GM18951 (cell line): Measurements from ENCODE around the gene NRARP.

Source experiments
- POLR2A ChIP-seq: IDR thresholded peaks from 4 replicates; pipeline ENCODE4 v1.6.1; 2011; ENCODE audit warnings: mild to moderate bottlenecking; ENCODE audit not compliant: insufficient read length, insufficient read depth; ENCODE audit errors: extremely low read depth
- in situ Hi-C: fragments of 300-500 bp; cut with MboI; formaldehyde crosslinking; loops from one replicate; pipeline ENCODE4 v1.12.0; 2022; ENCODE audit warnings: low sequenced_read_pairs, mixed read lengths, inconsistent platforms; ENCODE audit not compliant: unreplicated experiment

NRARP gene

DNA sequence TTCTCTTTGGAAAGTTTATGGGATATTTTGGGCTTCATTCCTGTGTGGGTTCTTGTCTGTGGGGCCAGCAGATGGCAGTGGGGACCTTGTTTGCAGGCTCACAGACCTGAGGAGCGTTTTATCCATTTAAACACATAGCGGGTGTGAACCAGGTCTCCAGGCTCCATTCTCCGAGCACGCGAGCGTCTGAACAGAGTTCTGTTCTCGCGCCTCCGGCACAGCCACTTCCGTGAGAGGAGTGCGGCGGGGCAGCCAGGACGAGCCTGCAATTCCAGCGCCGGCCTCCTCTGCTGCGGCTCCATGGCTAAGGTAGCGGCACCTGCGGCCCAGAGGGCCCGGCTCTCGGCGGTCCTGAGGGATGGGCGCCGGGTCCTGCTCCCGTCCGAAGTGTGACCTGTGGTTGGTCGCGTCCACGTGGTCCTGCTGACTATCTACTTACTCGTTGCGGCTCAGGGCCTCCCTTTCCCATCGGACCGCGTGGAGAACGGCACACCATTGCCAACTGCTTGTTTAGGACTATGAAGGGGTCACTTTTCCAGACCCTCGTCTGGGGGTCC lies 7.3 kb downstream of the NRARP start:
- in situ Hi-C loops: loop anchor here (10.0 kb wide), 2 partner anchors 110 to 230 kb away; no protein-coding TSS in a partner anchor
- TF ChIP-seq POLR2A: no peak

DNA sequence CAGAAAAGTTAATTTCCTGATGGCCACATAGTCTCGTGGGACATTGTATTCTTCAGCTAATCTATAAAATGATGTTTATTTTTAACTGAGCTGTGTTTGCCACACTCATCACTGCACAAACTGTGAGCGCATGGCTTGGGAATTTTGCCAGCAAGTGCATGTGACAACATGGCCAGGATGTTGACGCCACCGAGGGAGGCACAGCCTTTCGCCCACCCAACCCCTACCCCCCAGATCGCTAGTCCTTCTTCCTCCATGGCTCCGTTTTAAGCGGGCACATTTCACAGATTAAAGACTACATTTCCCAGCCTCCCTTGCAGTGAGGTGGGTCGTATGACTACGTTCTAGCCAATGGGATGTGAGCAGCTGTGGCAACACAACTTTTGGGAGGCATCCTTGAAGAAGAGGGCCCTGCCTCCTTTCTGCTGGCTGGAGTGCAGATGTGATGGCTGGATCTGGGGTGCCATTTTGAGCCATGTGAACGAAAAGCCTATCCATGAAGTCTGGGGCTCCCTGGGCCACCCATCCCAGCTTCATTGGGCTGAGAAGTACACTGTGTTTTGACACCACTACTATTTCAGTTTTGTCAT lies 7.9 kb downstream of the NRARP start:
- no peak for TF ChIP-seq POLR2A
- in situ Hi-C loops: loop anchor here (10.0 kb wide), 2 partner anchors 111 to 231 kb away; no protein-coding TSS in a partner anchor

DNA sequence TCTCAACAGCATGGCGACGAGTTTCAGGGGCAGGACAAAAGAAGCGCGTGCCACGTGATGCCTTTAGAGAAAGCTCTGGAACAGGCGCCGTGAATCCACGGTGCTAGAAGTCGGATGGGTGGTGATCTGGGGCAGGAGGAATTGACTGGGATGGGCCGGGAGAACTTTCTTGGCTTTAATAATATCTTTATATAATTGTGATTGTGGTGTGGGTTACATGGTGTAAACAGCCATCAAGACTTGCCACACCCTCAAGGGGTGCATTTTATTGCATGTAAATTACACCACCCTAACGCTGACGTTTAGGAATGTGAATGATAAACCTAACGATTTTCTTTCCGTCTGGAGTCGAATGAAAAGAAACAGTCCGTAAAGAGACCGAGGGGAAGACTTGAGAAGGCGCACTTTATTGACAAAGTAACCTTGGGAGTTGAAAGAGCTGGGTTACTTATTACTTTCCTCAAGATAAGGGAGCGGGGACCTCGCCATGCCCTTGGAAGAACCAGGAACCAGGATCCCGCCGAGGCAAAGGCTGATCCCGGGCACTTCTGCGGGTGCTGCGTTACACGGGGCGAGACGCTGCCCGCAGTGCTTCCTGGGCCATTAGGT lies 8.5 kb downstream of the NRARP start:
- no peak for TF ChIP-seq POLR2A
- in situ Hi-C loops: loop anchor here (10.0 kb wide), 2 partner anchors 111 to 231 kb away; no protein-coding TSS in a partner anchor

DNA sequence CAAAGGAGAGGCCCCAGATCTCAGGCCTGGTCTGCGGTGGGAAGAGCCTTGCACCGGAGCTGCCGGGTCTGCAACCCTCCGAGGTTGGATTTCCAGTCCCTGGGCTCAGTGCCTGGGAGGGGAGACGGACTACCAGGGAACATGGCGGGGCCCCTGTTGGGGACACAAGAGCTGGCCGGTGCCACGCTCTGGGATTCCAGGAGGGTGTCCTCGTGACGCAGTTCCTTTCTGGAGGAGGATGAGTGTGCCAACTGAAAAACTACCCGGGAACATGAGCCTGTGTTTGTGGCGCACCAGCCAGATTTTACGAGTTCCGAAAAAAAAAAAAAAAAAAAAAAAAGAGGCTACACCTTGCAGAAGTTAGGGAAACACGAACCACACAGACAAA lies 9.0 kb downstream of the NRARP start:
- TF ChIP-seq POLR2A: no peak
- in situ Hi-C loops: loop anchor here (10.0 kb wide), 2 partner anchors 112 to 232 kb away; no protein-coding TSS in a partner anchor

DNA sequence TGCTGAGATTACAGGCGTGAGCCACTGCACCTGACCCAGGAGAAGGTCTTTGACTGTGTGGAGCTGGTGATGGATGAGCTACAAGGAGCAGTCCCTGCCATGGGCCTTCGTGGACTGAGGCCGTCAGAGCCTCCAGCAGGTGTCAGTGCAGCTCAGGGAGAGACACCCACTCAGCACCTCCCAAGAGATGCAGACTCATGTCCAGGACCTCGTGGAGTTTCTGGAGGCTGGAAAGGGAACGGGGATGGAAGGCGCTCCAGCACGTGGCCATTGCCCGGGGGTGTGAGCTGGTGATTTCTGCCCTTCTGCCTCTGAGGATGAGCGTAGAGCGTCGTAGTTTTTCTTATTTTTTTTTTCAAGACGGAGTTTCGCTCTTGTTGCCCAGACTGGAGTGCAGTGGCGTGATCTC lies 15.1 kb downstream of the NRARP start:
- in situ Hi-C loops: no loop called here
- TF ChIP-seq POLR2A: no peak

DNA sequence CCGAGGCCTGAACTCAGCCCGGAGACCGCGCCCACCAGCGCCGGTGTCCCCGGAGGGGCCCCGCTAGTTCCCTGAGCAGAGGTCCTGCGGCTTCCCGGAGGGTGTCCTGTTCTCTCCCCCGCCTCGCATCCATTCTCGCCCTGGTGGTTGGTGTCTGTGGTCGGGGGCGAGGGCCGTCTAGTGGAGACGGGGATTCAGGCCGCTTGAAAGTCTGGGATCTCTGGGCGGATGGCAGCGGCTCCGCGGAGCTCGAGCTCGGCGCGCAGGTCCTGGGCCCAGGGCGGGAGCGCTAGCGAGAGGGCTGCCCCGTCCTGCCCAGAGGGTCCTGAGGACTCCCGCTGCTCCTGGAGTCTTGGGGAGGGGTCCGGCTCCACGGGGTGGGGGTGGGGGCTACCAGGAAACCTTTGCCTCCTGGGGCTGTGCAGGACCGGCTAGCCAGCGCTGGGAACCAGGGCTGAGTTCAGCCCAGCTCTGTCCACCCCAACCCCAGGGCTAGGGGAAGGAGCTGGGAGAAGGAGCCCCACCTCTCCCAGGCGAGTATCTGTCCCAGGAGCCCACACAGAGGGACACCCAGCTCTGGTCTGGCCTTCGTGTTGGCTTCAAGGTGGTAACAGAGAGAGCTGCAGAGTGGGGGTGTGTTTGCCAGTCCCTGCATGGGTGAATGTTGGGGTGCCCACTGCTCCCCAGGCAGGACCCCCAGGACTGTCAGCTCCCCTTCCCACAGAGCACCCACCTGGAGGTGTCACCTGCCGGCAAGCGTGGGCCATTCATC lies 20.5 kb downstream of the NRARP start:
- in situ Hi-C loops: no loop called here
- no peak for TF ChIP-seq POLR2A

DNA sequence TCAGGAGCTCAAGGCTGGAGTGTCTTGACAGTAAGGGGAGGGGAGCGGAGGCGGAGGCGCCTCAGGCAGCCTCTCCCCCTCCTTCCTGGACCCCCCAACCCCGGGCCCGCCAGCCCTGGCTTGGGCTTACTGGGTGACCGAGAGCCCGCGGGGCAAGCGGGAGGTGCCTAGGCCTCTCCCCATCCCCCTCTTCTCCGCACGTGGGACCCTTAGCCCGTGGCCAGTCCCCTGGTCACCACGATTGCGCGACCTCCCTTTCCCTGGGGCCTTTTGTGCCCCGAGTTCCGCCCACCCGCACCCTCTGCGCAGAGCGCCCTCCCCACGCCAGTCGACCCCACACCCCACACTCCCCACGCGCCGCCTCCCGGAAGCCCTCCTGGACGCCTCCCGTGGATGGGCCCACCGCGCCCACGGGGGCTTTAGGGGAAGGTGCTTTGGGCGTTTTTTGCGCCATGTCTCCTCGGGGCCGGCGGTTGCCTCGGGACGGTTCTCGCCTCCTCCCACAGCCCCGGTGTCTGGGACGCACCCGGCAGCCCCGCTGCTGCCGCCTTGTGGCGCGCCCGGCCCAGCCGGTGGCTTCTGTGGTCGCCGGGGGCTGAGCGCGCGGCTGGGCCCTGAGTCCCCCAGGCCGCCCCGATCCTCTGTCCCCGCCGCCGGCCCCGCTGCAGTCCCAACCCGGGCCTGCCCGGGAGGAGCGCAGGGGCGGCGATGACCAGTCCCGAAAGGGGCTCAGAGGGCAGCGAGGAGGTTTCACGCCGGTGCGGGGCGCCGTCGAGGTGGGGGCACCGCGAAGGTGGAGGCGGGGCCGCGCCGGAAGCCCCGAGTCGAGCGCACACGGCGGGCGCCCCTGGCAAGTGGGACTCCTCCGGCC lies 21.4 kb downstream of the NRARP start:
- TF ChIP-seq POLR2A: no peak
- in situ Hi-C loops: no loop called here

DNA sequence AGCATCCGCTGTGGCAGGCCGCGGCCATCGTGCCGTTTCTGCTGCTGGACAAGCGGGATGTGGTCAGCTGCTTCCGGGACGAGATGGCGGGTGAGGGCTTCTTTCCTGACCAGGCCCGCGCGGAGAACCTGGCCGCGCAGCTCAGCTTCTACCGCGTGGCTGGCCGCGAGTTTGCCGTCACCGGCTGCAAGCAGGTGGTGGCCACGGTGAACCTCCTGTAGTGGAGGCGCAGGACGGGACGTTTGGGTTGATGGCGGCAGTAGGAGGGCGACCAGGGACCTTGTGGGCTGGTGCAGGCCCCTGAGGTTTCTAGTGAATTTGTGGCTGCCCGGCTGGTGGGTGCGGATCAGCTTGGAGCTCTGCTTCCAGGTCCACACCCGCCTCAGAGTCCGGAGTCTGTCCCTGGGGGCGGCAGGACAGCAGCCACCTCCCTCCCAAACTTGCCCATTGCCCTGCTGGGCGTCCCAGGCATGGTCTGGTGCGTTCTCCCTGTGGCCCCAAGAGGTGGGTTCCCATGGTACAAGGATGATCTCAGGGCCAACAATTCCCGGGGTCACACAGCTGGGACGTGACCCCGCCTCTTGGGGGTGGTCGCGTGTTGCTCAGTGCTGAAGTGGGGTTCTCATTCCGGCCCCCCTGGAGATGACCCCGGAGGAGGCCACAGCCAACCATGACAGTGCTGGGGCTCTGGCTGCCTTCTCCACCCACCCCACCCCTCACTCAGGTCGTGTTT lies 22.2 kb downstream of the NRARP start:
- no peak for TF ChIP-seq POLR2A
- in situ Hi-C loops: no loop called here

DNA sequence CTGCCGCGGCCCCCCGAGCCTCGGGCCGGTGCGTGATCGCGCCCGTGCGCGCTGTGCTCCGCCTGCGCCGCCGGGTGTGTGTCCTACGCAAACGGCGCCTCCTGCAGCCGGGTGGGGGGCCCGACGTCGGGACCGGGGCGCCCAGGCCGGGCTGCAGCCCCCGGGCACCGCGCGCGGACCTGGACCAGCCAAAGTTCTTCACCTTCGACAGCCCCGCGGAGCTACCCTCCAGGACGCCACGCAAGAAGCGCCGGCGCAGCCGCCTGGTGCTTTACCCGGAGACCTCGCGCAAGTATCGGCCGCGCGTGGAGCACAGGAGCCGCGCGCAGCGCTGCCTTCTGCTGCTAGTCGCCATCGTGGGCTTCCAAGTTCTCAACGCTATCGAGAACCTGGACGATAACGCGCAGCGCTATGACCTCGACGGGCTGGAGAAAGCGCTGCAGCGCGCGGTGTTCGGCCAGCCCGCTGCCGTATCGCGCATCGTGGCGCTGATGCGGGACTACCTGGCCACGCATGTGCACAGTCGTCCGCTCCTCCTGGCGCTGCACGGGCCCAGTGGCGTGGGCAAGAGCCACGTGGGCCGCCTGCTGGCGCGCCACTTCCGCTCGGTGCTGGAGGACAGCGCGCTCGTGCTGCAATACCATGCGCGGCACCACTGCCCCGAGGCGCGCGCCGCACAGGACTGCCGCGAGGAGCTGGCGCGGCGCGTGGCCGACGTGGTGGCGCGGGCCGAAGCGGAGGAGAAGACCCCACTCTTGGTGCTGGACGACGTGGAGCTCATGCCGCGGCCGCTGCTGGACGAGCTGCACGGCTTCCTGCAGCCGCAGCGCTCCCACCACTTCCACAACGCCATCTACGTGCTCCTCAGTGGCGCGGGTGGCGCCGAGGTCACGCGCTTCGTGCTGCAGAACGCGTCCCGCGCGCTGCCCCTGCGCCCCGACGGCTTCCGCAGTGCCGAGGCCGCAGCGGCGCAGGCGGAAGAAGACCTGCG lies 23.1 kb downstream of the NRARP start:
- in situ Hi-C loops: no loop called here
- no peak for TF ChIP-seq POLR2A

DNA sequence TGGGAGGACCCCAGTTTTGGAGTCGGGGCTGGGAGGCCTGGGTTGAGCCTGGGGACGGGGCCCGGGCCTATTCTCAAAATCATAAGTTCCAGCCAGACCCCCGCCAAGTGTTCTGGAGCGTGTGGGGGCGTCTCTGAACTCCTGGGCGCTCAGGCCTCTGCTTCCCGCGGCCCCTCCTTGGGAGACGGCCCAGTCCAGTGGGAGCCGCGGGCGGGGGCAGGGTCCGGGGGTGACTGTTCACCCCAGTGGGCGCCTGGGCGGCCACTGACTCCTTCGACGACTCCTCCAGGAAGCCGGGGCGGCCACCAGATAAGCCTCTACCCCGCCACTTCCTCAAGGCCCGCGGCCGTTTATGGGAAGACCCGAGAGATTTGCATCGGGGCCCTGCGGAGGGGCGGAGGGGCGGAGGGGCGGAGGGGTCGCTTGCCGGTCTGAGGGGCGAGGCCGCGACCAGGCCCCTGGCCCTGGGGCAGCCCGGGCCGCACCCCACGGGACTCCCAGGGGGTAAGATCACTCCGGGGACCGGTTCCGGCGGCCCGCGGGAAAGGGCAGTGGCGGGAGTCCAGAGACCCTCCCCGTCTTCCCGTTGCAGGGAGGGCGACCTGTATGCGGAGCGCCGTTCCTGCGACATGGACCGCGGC lies 23.9 kb downstream of the NRARP start:
- TF ChIP-seq POLR2A: no peak
- in situ Hi-C loops: no loop called here
